ENCODE results near the gene PLEKHG5.

Gene PLEKHG5

GRCh38 chr1:6426277-6426971, 65.0 kb downstream of the PLEKHG5 start:
- no peak for DNase-seq (ENCODE audit: low spot score)

- no peak for DNase-seq (ENCODE audit: low spot score)
These were observed 65.8 kb downstream of the PLEKHG5 start for GRCh38 chr1:6425658-6426057.

- no peak for DNase-seq (ENCODE audit: low spot score)
These were observed 66.6 kb downstream of the PLEKHG5 start, which contains the start of gene ESPN for GRCh38 chr1:6424619-6425593. ESPN (plus strand) TSS chr1:6424776; CDS start chr1:6424956, 180 bp downstream.

GRCh38 chr1:6424000-6424565, 67.4 kb downstream of the PLEKHG5 start:
- DNase-seq (ENCODE audit: low spot score) = no peak

DNA sequence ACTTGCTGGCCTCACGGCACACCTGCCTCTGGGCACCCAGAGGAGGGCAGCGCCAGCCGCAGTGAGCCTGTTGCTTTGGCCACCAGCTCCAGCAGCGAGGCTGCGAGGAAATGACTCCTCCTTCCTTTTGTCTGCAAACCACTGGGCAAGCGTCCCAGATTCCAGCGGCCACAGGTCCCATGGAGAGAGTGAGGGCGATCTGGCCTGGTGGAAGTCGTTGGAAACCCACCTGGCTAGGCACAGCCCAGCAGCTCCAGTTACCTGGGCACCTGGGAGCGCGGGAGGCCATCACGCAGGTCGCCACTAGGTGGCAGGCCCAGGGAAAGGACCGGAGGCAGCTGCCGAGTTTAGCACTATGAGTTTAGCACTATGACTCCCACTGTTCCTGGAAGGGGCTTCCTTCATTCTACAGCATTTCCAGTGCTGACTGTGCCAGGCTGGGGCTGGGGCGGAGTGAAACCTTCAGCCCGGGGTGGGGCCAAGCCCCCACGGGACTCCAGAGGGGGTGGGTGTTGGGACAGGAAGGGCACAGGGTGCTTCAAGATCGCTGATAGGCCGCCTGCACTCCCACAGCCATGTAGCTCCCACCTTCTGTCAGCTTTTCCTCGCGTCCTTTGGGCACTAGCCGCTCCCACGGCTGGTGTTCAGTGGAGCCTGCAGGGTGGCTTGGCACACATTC, 68.0 kb downstream of the PLEKHG5 start:
- peak; percentile 68 for DNase-seq (ENCODE audit: low spot score)

GRCh38 chr1:6421266-6421665, 70.2 kb downstream of the PLEKHG5 start:
- DNase-seq (ENCODE audit: low spot score) = no peak

DNA sequence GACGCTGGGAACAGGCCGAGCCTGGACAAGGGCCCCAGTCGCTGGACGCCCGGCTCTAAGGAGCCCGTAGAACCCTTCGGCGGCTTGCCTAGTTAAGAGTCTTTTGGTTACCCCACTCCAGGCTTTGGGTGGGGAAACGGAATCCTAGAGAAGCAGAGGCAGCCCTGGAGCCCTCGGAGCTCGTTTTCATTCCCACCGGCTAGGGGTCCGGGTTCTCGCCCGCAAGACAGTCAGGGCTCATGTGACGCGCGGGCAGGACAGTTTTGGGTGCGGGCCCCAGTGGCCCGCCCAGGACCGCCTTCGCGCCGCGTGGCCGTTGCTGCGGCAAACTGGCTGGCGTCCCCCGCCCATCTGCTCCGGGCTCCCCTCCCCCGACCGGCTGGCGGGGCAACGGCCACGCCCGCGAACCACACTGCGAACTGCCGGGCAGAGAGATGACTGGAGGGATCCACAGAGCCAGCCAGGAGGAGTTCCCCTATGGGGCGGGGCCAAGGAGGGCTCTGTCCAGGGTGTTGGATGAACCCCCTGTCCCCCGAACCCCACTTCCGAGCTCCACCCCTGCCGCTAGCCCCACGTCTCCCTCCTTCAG, 70.9 kb downstream of the PLEKHG5 start:
- DNase-seq (ENCODE audit: low spot score) = no peak

DNA sequence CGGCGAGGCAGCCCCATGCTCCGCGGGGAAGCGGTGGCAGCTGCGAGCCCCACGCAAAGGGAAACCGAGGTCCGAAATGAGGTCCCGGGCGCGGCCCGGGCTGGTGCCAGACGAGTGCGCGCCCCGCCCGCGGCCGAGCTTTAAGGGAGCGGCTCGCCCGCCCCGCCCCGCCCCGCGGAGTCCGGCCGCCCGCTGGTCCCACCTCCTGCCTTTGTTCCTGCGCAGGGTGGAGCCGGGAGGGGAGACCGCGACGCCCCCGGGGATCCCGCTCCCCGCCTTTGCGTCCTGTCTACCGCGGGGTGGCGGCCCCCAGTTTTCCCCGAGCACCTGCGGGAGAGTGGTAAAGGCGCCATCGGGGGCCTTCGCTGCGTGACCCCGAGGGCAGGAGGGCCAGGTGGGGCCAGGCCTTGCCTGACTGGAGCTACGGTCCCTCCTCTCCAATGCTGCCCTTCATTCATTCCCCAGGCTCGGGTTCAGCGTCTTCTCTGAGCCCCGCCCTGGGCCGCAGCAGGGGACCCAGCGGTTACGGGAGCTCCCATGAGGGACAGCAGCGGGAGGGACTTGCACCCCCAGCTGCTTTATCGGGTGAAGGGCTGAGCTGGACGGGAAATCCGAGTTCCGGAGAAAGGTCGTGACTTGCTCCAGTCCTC, 71.5 kb downstream of the PLEKHG5 start, which contains the start of gene HES2:
HES2 (minus strand) TSS at position 116 of the 650 bp plus-strand sequence; CDS start at position 17, 99 bp downstream.
- no peak for DNase-seq (ENCODE audit: low spot score)

DNA sequence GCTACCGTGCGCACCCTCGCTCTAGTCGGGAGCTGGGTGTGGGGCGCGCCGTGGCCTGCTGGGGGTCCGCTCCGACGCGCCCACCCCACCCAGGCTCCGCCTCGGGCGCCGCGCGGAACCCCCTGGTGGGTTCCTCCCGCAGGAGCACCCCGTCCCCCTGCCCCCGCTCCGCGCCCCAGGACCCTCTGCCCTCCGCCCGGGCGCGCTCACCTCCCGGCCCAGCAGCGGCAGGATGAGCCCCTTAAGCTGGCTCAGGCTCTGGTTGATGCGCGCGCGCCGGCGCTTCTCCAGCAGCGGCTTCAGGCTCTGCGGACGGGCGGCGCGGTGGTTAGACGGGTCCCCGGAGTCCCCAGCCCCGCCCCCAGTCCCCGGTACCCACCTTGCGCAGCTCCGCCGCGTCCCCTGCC, 72.1 kb downstream of the PLEKHG5 start:
- DNase-seq (ENCODE audit: low spot score) = no peak

DNA sequence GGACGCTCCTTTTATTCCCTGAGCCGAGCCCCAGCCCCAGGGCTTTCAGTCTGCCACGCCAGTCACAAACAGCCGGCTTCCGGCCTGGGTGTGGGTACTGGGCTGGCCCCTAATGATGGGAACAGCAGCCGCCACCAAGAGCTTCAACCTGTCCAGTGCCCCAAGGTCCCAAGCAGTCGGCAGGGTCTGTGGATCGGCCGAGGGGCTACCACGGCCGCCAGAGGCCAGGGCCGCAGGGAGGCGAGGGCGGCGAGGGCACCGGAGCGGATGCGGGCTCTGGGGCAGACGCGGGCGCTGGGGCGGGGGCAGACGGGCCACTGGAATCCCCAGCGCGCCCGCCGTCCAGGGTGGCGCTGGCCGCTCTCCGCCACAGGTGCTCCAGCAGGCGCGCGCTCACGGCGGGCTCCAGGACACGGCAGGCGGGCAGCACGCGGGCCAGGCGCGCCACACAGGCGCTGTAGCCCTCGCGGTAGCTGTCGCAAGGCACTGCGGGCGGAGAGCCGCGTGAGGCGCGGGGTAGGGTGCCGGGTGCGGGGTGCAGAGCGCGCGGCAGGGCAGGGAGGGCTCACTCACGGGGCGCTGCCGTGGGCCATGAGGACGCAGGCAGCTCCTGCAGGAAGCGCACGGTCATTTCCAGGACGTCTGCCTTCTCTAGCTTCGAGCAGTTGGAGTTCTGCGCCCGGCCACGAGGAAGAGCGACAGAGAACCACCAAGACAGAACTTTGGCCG, 72.6 kb downstream of the PLEKHG5 start:
- DNase-seq (ENCODE audit: low spot score) = no peak

DNA sequence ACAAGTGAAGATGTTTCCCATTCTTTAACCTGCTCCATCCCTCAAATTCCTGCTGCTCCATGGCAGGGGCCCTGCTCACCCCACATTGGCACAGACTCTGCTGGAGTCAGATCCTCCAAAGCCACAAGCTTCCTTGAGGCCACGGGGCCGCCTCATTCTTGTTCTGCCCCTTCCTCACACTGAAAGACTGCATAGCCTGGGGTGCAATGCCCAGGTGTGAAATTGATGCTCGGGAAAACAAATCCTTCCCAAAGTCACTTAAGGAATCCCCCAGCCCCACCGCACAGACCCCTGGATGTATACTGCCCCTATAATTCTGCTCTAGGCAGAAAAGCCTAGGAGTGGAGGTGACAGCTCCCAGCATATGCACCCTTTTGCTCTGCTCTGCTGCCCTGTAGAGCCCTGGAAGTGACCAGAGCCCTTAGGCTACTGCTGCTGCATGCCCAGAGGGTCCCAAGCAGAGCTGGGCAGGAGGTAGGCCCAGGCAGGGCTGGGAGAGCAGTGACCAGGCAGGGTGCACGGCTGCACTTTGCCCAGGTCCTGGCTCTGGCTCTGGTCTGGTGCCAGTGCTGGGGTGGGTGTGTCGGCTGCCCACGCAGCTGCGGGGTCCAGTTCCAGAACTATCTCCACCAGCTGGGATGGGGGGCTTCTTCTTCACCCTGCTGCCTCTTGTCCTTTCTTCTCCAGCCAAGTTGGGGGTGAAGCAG, 73.4 kb downstream of the PLEKHG5 start:
- no peak for DNase-seq (ENCODE audit: low spot score)

All from CD4-positive, alpha-beta T cell treated with Interleukin-6 at 100 ng/mL for 8 hours (primary cell).